NCI-H345 (cell line): Measurements from ENCODE around the gene NPPA.

ENCODE experiments used
- DNase-seq: peaks from one replicate; lab custom pipeline; 2025; lab: John Stamatoyannopoulos, UW

NPPA gene

DNA sequence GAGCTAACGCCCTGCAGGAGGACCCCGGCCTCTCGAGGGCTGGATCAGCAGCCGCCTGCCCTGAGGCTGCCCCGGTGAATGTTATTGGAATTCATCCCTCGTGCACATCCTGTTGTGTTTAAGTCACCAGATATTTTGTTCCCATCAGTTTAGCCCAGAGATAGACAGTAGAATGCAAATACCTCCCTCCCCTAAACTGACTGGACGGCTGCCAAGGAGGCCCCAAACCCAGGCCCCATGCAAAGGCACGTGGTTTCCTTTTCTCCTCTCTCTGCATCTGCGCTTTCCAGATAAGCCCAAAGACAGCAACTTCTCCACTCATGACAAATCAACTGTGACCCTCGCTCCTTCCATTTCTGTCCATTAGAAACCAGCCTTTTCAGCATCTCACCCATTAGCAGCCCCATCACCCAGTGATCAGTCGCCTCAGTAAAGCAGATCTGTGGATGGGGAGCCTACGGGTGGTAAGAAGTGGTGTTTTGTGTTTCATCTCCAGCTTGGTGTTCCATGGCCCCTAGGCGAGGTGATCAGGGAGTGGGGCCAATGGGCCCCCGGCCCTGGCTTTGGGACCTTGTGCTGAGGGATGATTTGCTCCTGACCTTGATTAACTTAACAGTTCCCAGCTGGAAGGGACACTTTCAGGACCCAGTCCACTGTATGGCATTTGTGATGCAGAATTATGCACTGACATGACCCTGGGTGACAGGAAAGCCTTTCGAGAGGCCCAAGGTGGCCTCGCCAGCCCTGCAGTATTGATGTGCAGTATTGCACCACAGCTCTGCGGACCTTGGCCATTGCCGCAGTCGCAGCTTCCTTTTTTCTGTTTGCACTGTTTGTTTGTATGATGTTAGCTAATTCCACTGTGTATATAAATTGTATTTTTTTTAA, 5.2 kb downstream of the NPPA start:
- peak; percentile 63 for DNase-seq

DNA sequence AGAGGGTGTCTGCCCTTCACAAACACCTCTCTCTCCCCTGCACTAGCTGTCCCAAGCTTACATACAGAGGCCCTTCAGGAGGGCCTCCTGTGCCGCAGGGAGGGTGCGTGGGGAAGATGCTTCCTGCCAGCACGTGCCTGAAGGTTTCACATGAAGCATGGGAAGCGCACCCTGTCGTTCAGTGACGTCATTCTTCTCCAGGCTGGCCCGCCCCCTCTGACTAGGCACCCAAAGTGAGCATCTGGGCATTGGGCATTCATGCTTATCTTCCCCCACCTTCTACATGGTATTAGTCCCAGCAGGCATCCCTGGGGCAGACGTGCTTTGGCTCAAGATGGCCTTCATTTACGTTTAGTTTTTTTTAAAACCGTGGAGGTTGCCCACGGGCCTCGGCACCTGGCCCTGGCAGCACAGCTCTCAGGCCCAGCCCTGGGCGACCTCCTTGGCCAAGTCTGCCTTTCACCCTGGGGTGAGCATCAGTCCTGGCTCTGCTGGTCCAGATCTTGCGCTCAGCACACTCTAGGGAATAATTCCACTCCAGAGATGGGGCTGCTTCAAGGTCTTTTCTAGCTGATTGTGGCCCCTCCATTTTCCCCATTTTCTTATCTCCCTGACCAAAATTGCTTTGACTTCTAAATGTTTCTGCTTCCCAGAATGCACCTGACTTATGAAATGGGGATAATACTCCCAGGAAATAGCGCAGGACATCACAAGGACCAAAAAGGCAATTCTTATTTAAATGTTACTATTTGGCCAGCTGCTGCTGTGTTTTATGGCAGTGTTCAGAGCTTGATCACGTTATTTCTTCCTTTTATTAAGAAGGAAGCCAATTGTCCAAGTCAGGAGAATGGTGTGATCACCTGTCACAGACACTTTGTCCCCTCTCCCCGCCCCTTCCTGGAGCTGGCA, 6.1 kb downstream of the NPPA start:
- DNase-seq: peak; percentile 29

DNA sequence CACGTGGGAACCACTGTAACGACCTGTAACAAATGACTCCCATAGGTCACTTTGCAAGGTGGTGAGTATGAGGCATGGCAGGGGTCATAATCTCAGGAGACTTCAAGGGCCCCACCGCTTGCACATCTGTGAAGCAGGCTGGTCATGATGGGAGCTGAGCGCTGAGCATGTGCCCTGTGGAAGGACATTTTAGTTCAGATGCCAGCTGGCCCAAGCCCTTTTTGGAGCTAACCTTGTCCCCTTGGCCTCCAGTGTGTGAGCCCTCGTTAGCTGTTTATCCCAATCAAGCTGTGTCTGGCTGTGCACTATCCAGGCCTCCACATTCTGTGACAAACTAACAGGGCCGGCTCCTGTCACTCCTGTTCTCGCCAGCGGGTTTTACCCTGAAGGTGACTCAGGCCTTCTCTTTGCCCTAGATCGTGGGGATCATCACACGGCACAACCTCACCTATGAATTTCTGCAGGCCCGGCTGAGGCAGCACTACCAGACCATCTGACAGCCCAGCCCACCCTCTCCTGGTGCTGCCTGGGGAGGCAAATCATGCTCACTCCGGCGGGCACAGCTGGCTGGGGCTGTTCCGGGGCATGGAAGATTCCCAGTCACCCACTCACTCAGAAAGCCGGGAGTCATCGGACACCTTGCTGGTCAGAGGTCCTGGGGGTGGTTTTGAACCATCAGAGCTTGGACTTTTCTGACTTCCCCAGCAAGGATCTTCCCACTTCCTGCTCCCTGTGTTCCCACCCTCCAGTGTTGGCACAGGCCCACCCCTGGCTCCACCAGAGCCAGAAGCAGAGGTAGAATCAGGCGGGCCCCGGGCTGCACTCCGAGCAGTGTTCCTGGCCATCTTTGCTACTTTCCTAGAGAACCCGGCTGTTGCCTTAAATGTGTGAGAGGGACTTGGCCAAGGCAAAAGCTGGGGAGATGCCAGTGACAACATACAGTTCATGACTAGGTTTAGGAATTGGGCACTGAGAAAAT, 7.6 kb downstream of the NPPA start:
- no peak for DNase-seq

DNA sequence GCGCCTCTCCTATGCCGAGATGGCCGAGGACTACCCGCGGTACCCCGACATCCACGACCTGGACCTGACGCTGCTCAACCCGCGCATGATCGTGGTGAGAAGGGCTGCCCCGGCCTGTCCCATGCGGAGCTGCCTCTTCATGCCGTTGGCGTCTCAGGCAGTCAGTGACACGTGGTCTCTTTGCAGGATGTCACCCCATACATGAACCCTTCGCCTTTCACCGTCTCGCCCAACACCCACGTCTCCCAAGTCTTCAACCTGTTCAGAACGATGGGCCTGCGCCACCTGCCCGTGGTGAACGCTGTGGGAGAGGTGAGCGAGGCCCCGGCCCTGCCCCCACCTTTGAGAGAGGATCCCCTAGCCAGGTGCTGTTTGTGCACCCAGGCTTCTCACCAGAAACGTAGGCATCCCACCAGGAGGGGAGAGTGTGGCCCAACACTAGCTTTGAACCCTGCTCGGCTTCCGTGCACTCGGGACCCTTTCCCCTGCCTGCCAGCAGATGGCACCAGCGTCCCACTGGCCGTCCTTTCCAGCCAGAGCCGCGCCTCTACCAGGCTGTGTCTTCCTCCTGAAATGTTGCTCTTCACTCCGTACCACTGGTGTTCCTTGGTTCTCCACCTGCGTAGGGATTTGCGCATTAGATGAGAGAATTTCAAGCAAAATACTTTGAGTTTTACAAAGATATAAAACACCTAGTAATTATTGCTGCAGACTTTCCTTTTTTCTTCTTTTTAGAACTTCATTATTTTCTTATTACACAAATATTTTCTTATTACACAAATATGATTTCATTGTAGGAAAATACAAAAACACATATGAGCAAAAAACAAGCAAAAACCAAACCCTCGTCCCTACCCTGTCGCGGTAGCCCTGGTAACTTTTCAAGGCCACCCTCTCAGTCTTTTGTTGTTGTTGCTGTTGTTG, 9.0 kb downstream of the NPPA start:
- DNase-seq: peak; percentile 61

DNA sequence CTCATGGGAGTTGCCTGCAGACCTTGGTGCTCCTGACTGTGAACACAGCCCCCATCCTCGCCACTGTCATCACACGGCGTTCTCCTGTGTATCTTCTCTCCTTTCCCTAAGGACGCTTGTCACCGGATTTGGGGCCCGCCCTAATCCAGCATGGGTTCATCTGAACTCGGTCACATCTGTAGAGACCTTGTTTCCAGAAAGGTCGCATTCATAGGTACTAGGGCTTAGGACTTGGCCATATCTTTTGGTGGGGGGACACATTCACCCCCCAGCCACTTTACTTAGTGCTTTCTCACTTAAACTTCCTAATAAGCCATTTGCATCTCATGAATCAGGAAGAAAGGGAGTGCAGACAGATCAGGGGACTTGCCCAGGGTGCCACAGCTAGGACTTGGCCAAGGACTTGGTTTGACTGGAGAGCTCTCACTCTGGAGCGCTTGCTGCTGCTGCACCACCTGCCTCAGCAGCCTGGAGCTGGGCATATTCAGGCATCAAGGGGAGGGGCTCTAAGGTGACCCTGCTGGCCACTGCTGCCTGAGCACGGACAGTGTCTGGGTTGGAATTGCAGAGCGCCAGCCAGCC, 9.7 kb downstream of the NPPA start:
- no peak for DNase-seq

DNA sequence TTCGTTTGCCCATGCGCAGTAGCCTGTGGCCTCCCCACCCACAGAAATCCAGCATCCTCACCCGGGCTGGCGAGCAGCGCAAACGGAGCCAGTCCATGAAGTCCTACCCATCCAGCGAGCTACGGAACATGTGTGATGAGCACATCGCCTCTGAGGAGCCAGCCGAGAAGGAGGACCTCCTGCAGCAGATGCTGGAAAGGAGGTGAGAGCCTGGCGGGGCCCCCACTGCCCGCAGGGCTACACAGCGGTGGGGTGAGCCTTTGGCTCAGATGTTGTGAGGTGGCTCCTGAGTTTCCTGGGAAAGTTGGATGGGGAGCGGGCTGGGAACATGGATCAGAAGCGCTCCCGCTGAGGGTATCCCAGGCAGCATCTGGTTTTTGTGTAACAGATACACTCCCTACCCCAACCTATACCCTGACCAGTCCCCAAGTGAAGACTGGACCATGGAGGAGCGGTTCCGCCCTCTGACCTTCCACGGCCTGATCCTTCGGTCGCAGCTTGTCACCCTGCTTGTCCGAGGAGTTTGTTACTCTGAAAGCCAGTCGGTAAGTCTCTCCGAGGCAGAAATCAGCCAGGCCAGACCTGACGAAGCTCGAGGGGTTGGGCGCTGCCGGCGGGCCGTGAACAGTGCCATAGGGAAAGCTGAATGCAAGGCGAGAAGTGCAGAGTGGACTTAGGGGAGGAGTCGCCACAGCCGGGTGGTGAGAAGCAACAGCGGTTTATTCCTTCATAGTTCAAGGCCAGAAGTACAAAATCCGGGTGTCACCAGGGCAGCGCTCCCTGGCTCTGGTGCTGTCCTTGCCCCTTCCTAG, 10.4 kb downstream of the NPPA start:
- DNase-seq: no peak

DNA sequence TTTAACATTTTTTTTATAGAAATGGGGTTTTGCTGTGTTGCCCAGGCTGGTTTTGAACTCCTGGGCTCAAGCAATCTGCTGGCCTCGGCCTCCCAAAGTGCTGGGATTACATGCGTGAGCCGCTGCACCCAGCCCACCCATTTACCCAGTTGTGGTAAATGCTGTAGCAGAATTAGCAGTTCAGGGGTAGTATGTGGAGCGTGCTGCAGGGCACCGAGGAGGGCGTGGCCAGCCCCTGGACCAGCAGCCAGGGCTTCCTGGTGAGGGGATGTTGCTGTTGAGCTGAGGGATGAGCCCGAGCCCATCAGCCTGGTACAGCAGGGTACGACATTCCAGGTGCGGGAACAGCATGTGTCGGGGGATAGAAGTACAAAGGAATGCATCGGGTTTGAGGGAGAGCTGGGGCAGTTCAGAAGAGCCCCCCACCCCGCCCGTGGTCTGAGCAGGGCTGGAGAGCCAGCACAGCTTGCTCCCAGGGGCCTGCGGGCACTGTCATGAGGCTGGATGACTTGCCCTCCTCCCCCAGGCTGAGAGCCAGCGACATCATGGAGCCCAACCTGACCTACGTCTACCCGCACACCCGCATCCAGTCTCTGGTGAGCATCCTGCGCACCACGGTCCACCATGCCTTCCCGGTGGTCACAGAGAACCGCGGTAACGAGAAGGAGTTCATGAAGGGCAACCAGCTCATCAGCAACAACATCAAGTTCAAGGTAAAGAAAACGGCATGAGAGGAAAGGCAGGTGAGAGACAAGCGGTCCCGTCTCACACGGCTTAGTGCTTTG, 11.9 kb downstream of the NPPA start:
- no peak for DNase-seq

DNA sequence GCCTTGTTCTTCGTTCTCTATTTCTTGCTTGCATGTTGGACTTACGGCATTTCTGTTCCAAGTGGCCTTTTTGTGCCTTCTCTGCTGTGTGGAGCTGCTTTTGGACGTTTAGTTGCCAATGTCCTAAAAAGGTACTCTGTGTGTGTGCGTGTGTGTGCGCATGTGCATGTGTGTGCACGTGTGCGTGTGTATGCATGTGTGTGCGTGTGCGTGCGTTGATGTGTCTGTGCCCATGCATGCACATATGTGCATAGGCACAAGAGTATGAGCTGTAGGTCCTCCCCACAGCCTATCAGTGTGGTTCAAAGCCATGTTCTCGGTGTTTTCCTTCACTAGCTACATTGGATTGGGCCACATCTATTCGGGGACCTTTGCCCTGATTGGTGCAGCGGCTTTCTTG, 13.7 kb downstream of the NPPA start:
- DNase-seq: no peak

DNA sequence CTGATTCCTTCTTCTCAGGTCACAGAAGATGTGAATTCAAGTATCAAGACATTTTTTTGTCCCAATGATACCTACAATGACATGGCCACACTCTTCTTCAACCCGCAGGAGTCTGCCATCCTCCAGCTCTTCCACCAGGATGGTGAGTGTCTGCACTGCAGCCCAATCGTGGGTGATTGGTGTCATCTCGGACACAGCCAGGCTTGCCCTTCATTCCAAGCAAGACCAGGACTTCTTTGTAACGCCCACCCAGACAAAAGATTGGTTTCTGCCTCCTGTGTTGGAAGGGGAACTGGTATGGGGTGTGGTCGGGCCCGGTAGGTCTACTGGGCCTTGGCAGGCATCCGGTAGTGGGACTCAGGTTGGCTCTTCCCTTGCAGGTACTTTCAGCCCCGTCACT, 14.1 kb downstream of the NPPA start:
- no peak for DNase-seq

DNA sequence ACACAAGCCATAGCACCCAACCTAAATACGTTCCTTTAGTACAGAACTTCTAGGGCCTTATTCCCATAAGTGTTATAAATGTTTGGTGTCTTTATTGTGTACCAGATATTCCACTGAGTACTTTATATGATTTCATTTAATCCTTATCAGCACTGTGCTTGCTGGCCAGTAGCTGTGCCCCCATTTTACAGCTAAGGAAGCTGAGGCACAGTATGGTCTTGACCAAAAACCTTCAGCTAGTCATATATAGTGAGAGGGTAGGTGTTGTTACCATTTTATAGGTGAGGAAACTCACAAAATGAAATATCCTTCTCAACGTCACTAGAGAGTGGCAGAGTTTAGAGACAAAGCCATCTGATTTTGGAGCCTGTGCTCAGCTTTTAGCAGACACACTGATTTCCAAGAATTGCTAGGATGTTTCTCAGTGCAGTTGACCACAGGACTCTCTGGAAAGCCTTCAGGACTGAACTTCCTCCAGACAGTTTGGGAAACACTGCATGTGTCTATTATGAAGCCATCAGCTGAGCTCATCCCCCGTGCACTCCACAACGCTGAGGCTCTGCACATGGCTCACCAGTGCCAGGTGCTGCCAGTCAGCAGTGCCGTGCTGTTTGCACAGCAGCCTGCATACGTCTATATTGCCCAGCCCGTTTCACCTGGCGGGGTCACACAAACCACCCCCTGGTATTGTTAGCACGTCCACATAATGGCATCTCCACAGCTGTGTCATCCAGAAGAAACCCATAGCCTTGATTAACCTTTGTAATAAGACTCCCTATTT, 15.4 kb downstream of the NPPA start:
- DNase-seq: peak; percentile 39

DNA sequence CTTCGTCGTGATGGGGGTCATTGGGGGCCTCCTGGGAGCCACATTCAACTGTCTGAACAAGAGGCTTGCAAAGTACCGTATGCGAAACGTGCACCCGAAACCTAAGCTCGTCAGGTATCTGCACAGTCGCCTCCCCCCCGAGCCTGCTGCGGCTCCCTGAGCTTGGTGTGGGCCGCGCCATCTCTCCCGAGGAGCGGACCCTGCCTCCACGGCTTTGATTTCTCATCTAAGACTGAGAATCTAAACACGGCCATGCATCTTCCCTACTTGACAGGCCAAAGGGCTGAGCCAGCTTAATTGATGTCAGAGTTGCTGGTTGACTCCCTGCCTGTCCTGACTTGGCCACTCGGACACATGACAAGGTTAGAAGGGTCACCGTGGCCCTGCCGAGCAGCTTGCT, 19.1 kb downstream of the NPPA start:
- DNase-seq: no peak

DNA sequence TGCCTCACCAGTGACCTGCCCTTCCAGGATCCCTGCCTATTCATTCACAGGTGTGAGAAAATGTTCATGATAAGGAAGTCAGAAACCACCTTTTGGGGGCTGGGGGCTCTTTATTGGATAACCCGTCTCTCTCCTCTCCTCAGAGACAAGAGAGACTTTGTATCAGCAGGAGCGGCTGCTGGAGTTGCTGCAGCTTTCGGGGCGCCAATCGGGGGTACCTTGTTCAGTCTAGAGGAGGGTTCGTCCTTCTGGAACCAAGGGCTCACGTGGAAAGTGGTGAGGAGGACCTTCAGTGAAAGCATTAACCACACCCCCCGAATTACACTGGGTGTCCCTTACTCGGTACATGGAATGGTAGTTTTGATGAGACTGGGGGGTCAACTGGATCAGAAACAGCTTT, 20.6 kb downstream of the NPPA start:
- no peak for DNase-seq

DNA sequence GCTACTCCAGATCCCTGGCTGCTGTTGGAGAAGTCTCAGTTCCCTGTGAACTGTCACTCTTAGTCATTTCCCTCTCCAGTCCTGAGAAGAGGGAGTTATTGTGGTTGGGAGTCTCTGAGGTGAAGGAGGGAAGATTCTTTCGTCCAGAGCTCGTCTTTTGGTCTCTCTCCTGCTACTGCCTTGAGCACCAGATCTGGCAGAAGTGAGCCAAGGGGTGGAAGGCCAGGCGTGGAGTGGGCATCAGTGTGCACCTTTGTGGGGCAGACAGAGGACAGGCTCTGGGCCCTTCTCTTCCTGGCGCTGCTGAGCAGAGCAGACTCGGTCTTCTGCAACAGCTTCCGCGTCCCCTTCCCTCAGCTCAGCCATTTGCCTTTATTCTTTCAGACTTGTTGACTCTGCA, 22.5 kb downstream of the NPPA start:
- DNase-seq: no peak

DNA sequence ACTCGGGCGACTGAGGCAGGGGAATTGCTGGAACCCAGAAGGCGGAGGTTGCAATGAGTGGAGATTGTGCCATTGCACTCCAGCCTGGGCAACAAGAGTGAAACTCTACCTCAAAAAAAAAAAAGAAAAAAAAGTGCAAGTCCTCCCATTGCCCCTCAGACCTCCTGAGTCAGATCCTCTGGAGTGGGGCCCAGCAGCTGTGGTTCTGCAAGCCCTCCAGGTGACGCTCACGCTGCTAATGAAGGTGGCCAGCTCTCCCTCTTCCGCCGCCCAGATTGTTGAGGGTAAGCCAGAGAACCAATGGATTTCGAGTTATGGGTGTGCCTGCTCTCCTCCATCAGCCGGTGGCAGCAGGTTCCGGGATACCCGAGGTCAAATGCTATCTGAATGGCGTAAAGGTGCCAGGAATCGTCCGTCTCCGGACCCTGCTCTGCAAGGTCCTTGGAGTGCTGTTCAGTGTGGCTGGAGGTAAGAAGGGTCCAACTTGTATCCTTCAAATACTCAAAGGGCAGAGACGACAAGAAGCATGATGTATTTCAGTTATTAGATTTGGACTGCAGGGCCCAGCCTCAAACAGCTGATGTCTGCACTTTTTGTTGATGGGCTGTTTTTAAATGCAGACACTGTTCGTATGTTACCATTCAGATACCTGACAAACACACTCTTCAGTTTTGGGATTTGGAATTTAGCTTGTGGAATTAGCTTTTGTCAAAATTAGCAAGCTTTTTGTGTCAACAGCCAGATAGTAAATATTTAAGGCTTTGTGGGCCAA, 24.0 kb downstream of the NPPA start:
- no peak for DNase-seq

DNA sequence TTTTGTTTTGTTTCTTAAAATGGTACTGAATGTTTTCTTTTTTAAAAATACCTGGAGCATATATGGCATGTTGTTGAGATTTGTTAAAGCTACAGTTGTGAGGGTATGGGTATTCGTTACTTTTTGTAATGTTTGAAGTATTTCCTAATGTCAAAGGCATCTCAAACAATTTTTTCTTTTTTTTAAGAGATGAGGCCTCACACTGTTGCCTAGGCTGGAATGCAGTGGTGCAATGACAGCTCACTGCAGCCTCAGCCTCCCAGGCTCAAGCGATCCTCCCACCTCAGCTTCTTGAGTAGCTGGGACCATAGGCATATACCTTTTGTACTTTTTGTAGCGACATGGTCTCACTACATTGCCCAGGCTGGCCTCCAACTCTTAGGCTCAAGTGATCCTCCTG, 25.5 kb downstream of the NPPA start:
- no peak for DNase-seq

DNA sequence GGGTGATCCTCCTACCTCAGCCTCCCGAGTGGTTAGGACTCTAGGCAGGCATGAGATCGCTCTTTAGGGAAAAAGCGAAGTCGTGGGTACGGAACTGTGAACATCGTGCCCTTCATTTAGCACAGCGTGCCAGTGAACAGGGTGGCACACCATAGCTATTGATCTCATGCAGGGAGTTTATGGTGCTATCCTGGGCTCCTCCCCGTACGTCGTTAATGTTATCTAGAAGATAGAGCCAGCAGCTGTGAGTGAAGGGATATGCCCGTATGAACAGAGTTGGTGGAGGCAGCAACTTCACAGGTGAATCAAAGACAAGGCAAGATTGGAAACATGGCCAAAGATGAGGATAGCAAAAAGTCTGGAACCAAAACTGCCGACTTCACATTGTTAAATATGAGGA, 30.4 kb downstream of the NPPA start:
- DNase-seq: no peak

DNA sequence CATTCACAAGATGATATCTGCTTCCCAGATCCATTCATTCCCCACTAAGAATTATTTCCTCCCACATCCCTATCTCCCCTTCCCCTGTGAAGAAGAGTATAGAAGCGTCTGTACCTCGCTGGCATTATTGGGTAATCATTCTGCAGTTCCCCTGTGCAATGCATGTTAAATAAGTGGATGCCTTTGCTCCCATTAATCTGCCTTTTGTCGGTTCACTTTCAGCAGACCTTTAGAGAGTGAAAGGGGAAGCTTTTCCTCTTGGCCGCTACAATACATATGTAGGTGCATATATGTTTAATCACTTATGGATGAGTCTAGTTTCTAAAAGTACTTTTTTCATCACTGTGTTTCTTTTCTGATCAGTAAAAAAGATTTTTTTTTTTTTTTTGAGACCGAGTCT, 34.6 kb downstream of the NPPA start:
- DNase-seq: no peak
